GM06990 (cell line): ENCODE results near the gene MAPK12.
A peak's percentile ranks its signal among the peaks of the same experiment; 100 is the strongest.

Experiments
- DNase-seq: peaks from one replicate; pipeline ENCODE4 v3.0.0-alpha.2; 2011; ENCODE audit not compliant: insufficient read length; ENCODE audit errors: extremely low read depth
- H3K27me3 ChIP-seq: replicated peaks from 2 replicates; pipeline ENCODE4 v1.6.0; 2011; ENCODE audit warnings: low read length; ENCODE audit not compliant: control insufficient read depth, insufficient read depth
- H3K36me3 ChIP-seq: 2 replicates; pipeline ENCODE4 v1.5.1; 2011; ENCODE audit warnings: low read length; ENCODE audit not compliant: control insufficient read depth, insufficient read depth
- H3K4me3 ChIP-seq: replicated peaks from 2 replicates; pipeline ENCODE4 v1.5.1; 2011; ENCODE audit warnings: low read depth, mild to moderate bottlenecking, control low read depth, low read length
- TF ChIP-seq, protein P1 (sequence below): IDR thresholded peaks from 2 replicates; pipeline ENCODE4 v1.5.1; 2011; ENCODE audit warnings: low read length, control low read depth, mild to moderate bottlenecking, inconsistent platforms; ENCODE audit not compliant: insufficient read depth, poor library complexity, severe bottlenecking

Gene MAPK12

DNA sequence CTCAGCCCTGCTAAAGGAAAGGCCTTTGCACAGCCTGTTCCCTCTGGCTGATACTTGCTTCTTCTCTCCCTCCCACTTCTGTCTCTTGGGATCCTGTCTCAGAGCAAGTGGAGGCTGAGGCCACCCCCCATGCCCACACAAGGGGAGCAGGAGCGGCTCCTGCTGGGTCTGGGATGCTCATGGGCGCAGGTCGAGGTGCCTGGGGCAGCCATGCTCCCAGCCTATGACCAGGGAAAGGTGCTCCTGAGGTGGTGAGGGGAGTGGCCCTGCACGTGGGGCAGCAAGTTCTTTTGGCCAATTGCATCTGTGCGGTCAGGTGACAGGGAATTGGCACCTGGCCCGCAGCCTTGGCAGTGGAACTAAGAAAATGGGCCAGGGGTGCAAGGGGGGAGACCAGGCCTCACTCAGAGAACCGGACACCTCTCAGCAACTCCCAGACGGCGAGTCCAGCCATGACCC lies 7.2 kb upstream of the MAPK12 start:
- no peak for DNase-seq
- Histone ChIP-seq H3K36me3 (no peaks in the 10 kb centered on the region; the same call in 1 of the 2 replicates), H3K4me3 (no peak overlapping the region), H3K27me3 (no peaks in the 10 kb centered on the region)
- TF ChIP-seq, protein P1, sequence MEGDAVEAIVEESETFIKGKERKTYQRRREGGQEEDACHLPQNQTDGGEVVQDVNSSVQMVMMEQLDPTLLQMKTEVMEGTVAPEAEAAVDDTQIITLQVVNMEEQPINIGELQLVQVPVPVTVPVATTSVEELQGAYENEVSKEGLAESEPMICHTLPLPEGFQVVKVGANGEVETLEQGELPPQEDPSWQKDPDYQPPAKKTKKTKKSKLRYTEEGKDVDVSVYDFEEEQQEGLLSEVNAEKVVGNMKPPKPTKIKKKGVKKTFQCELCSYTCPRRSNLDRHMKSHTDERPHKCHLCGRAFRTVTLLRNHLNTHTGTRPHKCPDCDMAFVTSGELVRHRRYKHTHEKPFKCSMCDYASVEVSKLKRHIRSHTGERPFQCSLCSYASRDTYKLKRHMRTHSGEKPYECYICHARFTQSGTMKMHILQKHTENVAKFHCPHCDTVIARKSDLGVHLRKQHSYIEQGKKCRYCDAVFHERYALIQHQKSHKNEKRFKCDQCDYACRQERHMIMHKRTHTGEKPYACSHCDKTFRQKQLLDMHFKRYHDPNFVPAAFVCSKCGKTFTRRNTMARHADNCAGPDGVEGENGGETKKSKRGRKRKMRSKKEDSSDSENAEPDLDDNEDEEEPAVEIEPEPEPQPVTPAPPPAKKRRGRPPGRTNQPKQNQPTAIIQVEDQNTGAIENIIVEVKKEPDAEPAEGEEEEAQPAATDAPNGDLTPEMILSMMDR, result no peak

GRCh38 chr22:50267591-50268390 lies 6.3 kb upstream of the MAPK12 start:
- Histone ChIP-seq H3K4me3 (no peak overlapping the region), H3K36me3 (no peaks in the 10 kb centered on the region; the same call in 1 of the 2 replicates), H3K27me3 (no peaks in the 10 kb centered on the region)
- DNase-seq, result peak; percentile 55
- TF ChIP-seq, protein P1, result no peak

DNA sequence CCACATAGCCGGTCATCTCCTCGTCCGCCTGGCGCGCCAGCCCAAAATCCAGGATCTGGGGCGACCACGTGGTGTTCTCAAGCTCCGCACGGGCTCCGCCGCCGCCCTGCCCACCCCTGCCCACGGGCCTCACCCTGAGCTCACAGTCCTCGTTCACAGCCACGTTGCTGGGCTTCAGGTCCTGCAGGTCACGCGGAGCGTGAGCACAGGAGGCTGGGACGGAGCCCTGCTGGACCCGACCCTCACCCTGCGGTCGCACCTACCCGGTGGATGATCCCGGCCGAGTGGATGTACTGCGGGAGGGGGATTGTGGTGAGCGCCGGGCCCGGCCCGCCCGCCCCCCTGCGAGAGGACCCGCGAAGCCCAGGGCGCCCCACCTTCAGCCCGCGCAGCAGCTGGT lies 5.5 kb upstream of the MAPK12 start:
- Histone ChIP-seq H3K4me3 (no peak overlapping the region), H3K27me3 (no peaks in the 10 kb centered on the region), H3K36me3 (no peaks in the 10 kb centered on the region; the same call in none of the 2 replicates)
- no peak for DNase-seq
- TF ChIP-seq, protein P1, result no peak

- no peak for DNase-seq
- Histone ChIP-seq H3K36me3 (no peaks in the 10 kb centered on the region; the same call in none of the 2 replicates), H3K27me3 (no peaks in the 10 kb centered on the region), H3K4me3 (no peak overlapping the region)
- TF ChIP-seq, protein P1, result no peak
Measured at GRCh38 chr22:50264946-50265669, 3.6 kb upstream of the MAPK12 start.

GRCh38 chr22:50264104-50264745 lies 2.7 kb upstream of the MAPK12 start:
- TF ChIP-seq, protein P1, result no peak
- Histone ChIP-seq H3K36me3 (no peaks in the 10 kb centered on the region; the same call in none of the 2 replicates), H3K4me3 (no peak overlapping the region), H3K27me3 (no peaks in the 10 kb centered on the region)
- DNase-seq, result no peak
